Measurements from ENCODE around the gene ZNF496. TPM values are rescaled to one million over a fixed set of nuclear protein-coding genes. Genes with fewer than 3 reads are reported as not detected.

The ZNF496 gene
- total and polyA plus RNA-seq, 4 experiments from 2014 or later: 1.4 to 12.4 (median 7.0) TPM

GRCh38 chr1:247281001-247281574 is 50.6 kb downstream of the ZNF496 start:
- H3K4me3 ChIP-seq (ENCODE audit: low read length in 2 of 2): no peak overlapping the region
- no peak for DNase-seq
- no peaks in the 10 kb centered on the region for H3K36me3 ChIP-seq (ENCODE audit: insufficient read depth, low read length)
- no peaks in the 10 kb centered on the region for H3K9me3 ChIP-seq (ENCODE audit: control insufficient read depth in 1 of 2, low read length in 2 of 2)
- Mint-ChIP-seq H3K4me1 (no peaks in the 10 kb centered on the region), H3K9me3 (peaks cover 0 to 5% (median 3%) of the 10 kb centered on the region in 8 donors), H3K4me3 (no peak overlapping the region), H3K27me3 (peaks cover 0 to 1% of the 10 kb centered on the region in 2 donors), H3K36me3 (peaks cover 0 to 8% of the 10 kb centered on the region in 2 donors), H3K27ac (no peak overlapping the region)
- H3K27ac ChIP-seq (ENCODE audit: low read depth, low read length): no peak overlapping the region
- CTCF ChIA-PET (ENCODE audit: partially characterized antibody): no interaction called here
- POLR2A ChIA-PET (ENCODE audit: partially characterized antibody): no interaction called here
- H3K4me1 ChIP-seq (ENCODE audit: insufficient read depth, low read length): no peaks in the 10 kb centered on the region
- no peaks in the 10 kb centered on the region for H3K27me3 ChIP-seq (ENCODE audit: insufficient read depth, low read length)
- intact Hi-C loops (cut with micrococcal nuclease): no loop called here

GRCh38 chr1:247277191-247277590 is 54.5 kb downstream of the ZNF496 start:
- Histone ChIP-seq H3K4me1 (ENCODE audit: insufficient read depth, low read length) (no peaks in the 10 kb centered on the region), H3K4me3 (ENCODE audit: low read length in 2 of 2) (no peak overlapping the region), H3K36me3 (ENCODE audit: insufficient read depth, low read length) (no peaks in the 10 kb centered on the region), H3K27ac (ENCODE audit: low read depth, low read length) (no peak overlapping the region), H3K9me3 (ENCODE audit: control insufficient read depth in 1 of 2, low read length in 2 of 2) (no peaks in the 10 kb centered on the region), H3K27me3 (ENCODE audit: insufficient read depth, low read length) (no peaks in the 10 kb centered on the region)
- Mint-ChIP-seq H3K4me1 (no peaks in the 10 kb centered on the region), H3K27me3 (no peaks in the 10 kb centered on the region), H3K27ac (peak overlapping the region in 1 of 7 donors; percentile 5), H3K36me3 (peaks cover 0 to 5% of the 10 kb centered on the region in 2 donors), H3K4me3 (no peak overlapping the region), H3K9me3 (peaks cover 0 to 4% (median under 1%) of the 10 kb centered on the region in 8 donors)
- POLR2A ChIA-PET (ENCODE audit: partially characterized antibody): no interaction called here
- DNase-seq: no peak
- intact Hi-C loops (cut with micrococcal nuclease): no loop called here
- CTCF ChIA-PET (ENCODE audit: partially characterized antibody): no interaction called here

- Histone ChIP-seq H3K9me3 (ENCODE audit: control insufficient read depth in 1 of 2, low read length in 2 of 2) (no peaks in the 10 kb centered on the region), H3K4me1 (ENCODE audit: insufficient read depth, low read length) (no peaks in the 10 kb centered on the region), H3K27ac (ENCODE audit: low read depth, low read length) (no peak overlapping the region), H3K36me3 (ENCODE audit: insufficient read depth, low read length) (no peaks in the 10 kb centered on the region), H3K27me3 (ENCODE audit: insufficient read depth, low read length) (no peaks in the 10 kb centered on the region), H3K4me3 (ENCODE audit: low read length in 2 of 2) (no peak overlapping the region)
- Mint-ChIP-seq H3K9me3 (peaks cover 2 to 21% (median 17%) of the 10 kb centered on the region in 8 donors), H3K4me1 (no peaks in the 10 kb centered on the region), H3K4me3 (no peak overlapping the region), H3K27me3 (peaks cover 0 to 2% of the 10 kb centered on the region in 2 donors), H3K27ac (no peak overlapping the region), H3K36me3 (peaks cover 2 to 8% of the 10 kb centered on the region in 2 donors)
- DNase-seq: no peak
- intact Hi-C loops (cut with micrococcal nuclease): no loop called here
- CTCF ChIA-PET (ENCODE audit: partially characterized antibody): no interaction called here
- POLR2A ChIA-PET (ENCODE audit: partially characterized antibody): no interaction called here
These were observed 56.9 kb downstream of the ZNF496 start for GRCh38 chr1:247274605-247275256.

GRCh38 chr1:247273013-247273412 is 58.7 kb downstream of the ZNF496 start:
- Mint-ChIP-seq H3K9me3 (peaks cover 2 to 23% (median 17%) of the 10 kb centered on the region in 8 donors), H3K27me3 (peaks cover 0 to 2% of the 10 kb centered on the region in 2 donors), H3K36me3 (peaks cover 2 to 8% of the 10 kb centered on the region in 2 donors), H3K4me1 (no peaks in the 10 kb centered on the region), H3K4me3 (no peak overlapping the region), H3K27ac (no peak overlapping the region)
- Histone ChIP-seq H3K4me3 (ENCODE audit: low read length in 2 of 2) (no peak overlapping the region), H3K9me3 (ENCODE audit: control insufficient read depth in 1 of 2, low read length in 2 of 2) (no peaks in the 10 kb centered on the region), H3K4me1 (ENCODE audit: insufficient read depth, low read length) (no peaks in the 10 kb centered on the region), H3K27ac (ENCODE audit: low read depth, low read length) (no peak overlapping the region), H3K27me3 (ENCODE audit: insufficient read depth, low read length) (no peaks in the 10 kb centered on the region), H3K36me3 (ENCODE audit: insufficient read depth, low read length) (no peaks in the 10 kb centered on the region)
- CTCF ChIA-PET (ENCODE audit: partially characterized antibody): no interaction called here
- no peak for DNase-seq
- POLR2A ChIA-PET (ENCODE audit: partially characterized antibody): no interaction called here
- intact Hi-C loops (cut with micrococcal nuclease): no loop called here

- no peak for DNase-seq
- H3K27me3 Mint-ChIP-seq: peaks cover 2 to 3% of the 10 kb centered on the region in 2 donors
- peaks cover 2 to 25% (median 21%) of the 10 kb centered on the region in 8 donors for H3K9me3 Mint-ChIP-seq
- Histone ChIP-seq H3K36me3 (ENCODE audit: insufficient read depth, low read length) (no peaks in the 10 kb centered on the region), H3K27me3 (ENCODE audit: insufficient read depth, low read length) (no peaks in the 10 kb centered on the region), H3K4me1 (ENCODE audit: insufficient read depth, low read length) (no peaks in the 10 kb centered on the region), H3K4me3 (ENCODE audit: low read length in 2 of 2) (no peak overlapping the region), H3K27ac (ENCODE audit: low read depth, low read length) (no peak overlapping the region), H3K9me3 (ENCODE audit: control insufficient read depth in 1 of 2, low read length in 2 of 2) (no peaks in the 10 kb centered on the region)
- no peak overlapping the region for H3K27ac Mint-ChIP-seq
- no peaks in the 10 kb centered on the region for H3K4me1 Mint-ChIP-seq
- CTCF ChIA-PET (ENCODE audit: partially characterized antibody): no interaction called here
- POLR2A ChIA-PET (ENCODE audit: partially characterized antibody): no interaction called here
- intact Hi-C loops (cut with micrococcal nuclease): no loop called here
- H3K4me3 Mint-ChIP-seq: no peak overlapping the region
- peaks cover 4% of the 10 kb centered on the region in 2 donors for H3K36me3 Mint-ChIP-seq
These were observed 61.7 kb downstream of the ZNF496 start for GRCh38 chr1:247270003-247270402.

GRCh38 chr1:247269133-247269532 is 62.5 kb downstream of the ZNF496 start:
- Mint-ChIP-seq H3K4me3 (no peak overlapping the region), H3K4me1 (no peaks in the 10 kb centered on the region), H3K27ac (no peak overlapping the region), H3K9me3 (peaks cover 6 to 29% (median 21%) of the 10 kb centered on the region in 8 donors), H3K27me3 (peaks cover 2 to 3% of the 10 kb centered on the region in 2 donors), H3K36me3 (peaks cover 4% of the 10 kb centered on the region in 2 donors)
- H3K27me3 ChIP-seq (ENCODE audit: insufficient read depth, low read length): no peaks in the 10 kb centered on the region
- intact Hi-C loops (cut with micrococcal nuclease): no loop called here
- H3K27ac ChIP-seq (ENCODE audit: low read depth, low read length): no peak overlapping the region
- H3K4me3 ChIP-seq (ENCODE audit: low read length in 2 of 2): no peak overlapping the region
- DNase-seq: no peak
- no peaks in the 10 kb centered on the region for H3K9me3 ChIP-seq (ENCODE audit: control insufficient read depth in 1 of 2, low read length in 2 of 2)
- POLR2A ChIA-PET (ENCODE audit: partially characterized antibody): no interaction called here
- CTCF ChIA-PET (ENCODE audit: partially characterized antibody): no interaction called here
- H3K4me1 ChIP-seq (ENCODE audit: insufficient read depth, low read length): no peaks in the 10 kb centered on the region
- no peaks in the 10 kb centered on the region for H3K36me3 ChIP-seq (ENCODE audit: insufficient read depth, low read length)

GRCh38 chr1:247268390-247269045 is 63.1 kb downstream of the ZNF496 start:
- peaks cover 2 to 5% of the 10 kb centered on the region in 2 donors for H3K27me3 Mint-ChIP-seq
- no peaks in the 10 kb centered on the region for H3K27me3 ChIP-seq (ENCODE audit: insufficient read depth, low read length)
- intact Hi-C loops (cut with micrococcal nuclease): no loop called here
- DNase-seq: no peak
- ChIA-PET POLR2A (ENCODE audit: partially characterized antibody) (no interaction called here), CTCF (ENCODE audit: partially characterized antibody) (no interaction called here)
- H3K27ac Mint-ChIP-seq: no peak overlapping the region
- H3K9me3 ChIP-seq (ENCODE audit: control insufficient read depth in 1 of 2, low read length in 2 of 2): no peaks in the 10 kb centered on the region
- H3K36me3 Mint-ChIP-seq: peaks cover 4% of the 10 kb centered on the region in 2 donors
- no peaks in the 10 kb centered on the region for H3K36me3 ChIP-seq (ENCODE audit: insufficient read depth, low read length)
- H3K4me3 Mint-ChIP-seq: no peak overlapping the region
- H3K4me1 Mint-ChIP-seq: no peaks in the 10 kb centered on the region
- no peak overlapping the region for H3K27ac ChIP-seq (ENCODE audit: low read depth, low read length)
- H3K4me3 ChIP-seq (ENCODE audit: low read length in 2 of 2): no peak overlapping the region
- H3K4me1 ChIP-seq (ENCODE audit: insufficient read depth, low read length): no peaks in the 10 kb centered on the region
- peaks cover 6 to 31% (median 23%) of the 10 kb centered on the region in 8 donors for H3K9me3 Mint-ChIP-seq
